HepG2 (cell line): ENCODE data around the gene RGMA. TPM values are rescaled to one million over a fixed set of nuclear protein-coding genes. Genes with fewer than 3 reads are reported as not detected.

ENCODE experiments used
- ATAC-seq: fragments of 200-7000 bp; cut with Tn5 transposase; 3 replicates; pipeline ENCODE4 v1.9.1; 2020; ENCODE audit warnings: mild to moderate bottlenecking, moderate library complexity
- BruUV-seq: library from RNA; stranded (reverse); fragments of 400-500 nt; replicated peaks from 2 replicates; lab custom pipeline; 2021; lab: Mats Ljungman, UMichigan
- CTCF ChIA-PET: fragments of 300-600 bp; formaldehyde crosslinking; extraction: SDS; loops from one replicate; lab custom pipeline; 2021; ENCODE audit warnings: low total read pairs, inconsistent platforms, low intra/inter-chr PET ratio; lab: Yijun Ruan, JAX
- POLR2A ChIA-PET: fragments of 350-600 bp; sonication (Branson Sonifier 250); formaldehyde crosslinking; loops from one replicate; lab custom pipeline; 2020; ENCODE audit warnings: antibody characterized with exemption, inconsistent platforms; lab: Yijun Ruan, JAX
- DNase-seq: peaks from one replicate; pipeline ENCODE4 v3.0.0-alpha.2; 2015; ENCODE audit warnings: low spot score
- FAIRE-seq: peaks from 3 replicates; lab custom pipeline; 2011; peaks lifted over from hg19 to GRCh38; lab: Jason Lieb, UNC
- H2AFZ ChIP-seq: one replicate; pipeline ENCODE4 v1.6.1; 2011; ENCODE audit warnings: low read length, inconsistent platforms
- H3K27ac ChIP-seq: fragments of 300-600 bp; 3 replicates; pipeline ENCODE4 v1.8.0; 2011; ENCODE audit warnings: mixed run types, mild to moderate bottlenecking, mixed read lengths, low read length, inconsistent platforms; ENCODE audit not compliant: insufficient read depth; ENCODE audit errors: extremely low read length
- H3K27me3 ChIP-seq, 2 experiments: fragments of 200-600 bp in 1 of 2; 2 replicates in 1 of 2; 3 replicates in 1 of 2; pipeline versions ENCODE4 v1.6.0 to v1.8.0; 2011; ENCODE audit warnings: low read length in 2 of 2, mild to moderate bottlenecking in 2 of 2, moderate library complexity in 2 of 2, inconsistent platforms in 1 of 2; ENCODE audit not compliant: insufficient read depth in 2 of 2, control insufficient read depth in 1 of 2
- H3K36me3 ChIP-seq, 2 experiments: fragments of 200-600 bp in 1 of 2; replicated peaks in 1 of 2; 2 replicates in 1 of 2; 3 replicates in 1 of 2; pipeline versions ENCODE4 v1.5.1 to v1.8.0; 2011; ENCODE audit warnings: low read length in 2 of 2, inconsistent platforms in 1 of 2; ENCODE audit not compliant: insufficient read depth in 2 of 2, control insufficient read depth in 1 of 2
- H3K4me1 ChIP-seq: 2 replicates; pipeline ENCODE4 v1.5.1; 2012; ENCODE audit warnings: low read length, inconsistent platforms; ENCODE audit not compliant: insufficient read depth
- H3K4me2 ChIP-seq: 2 replicates; pipeline ENCODE4 v1.6.0; 2011; ENCODE audit warnings: low read depth, low read length, inconsistent platforms
- H3K4me3 ChIP-seq, 3 experiments: fragments of 200-600 bp in 1 of 3; sonication (generic), shearing (Covaris generic) in 1 of 3; replicated peaks in 1 of 3; 2 replicates each; pipeline ENCODE4 v1.5.1; 2011 to 2016; ENCODE audit warnings: low read length in 3 of 3, inconsistent platforms in 2 of 3, low read depth in 2 of 3, mild to moderate bottlenecking in 2 of 3, control low read depth in 1 of 3, mixed read lengths in 1 of 3; ENCODE audit not compliant: insufficient read depth in 1 of 3
- H3K79me2 ChIP-seq: one replicate; pipeline ENCODE4 v1.6.1; 2011; ENCODE audit warnings: low read length, inconsistent platforms; ENCODE audit not compliant: insufficient read depth
- H3K9ac ChIP-seq: 2 replicates; pipeline ENCODE4 v1.6.0; 2011; ENCODE audit warnings: mild to moderate bottlenecking, low read depth, low read length, inconsistent platforms; ENCODE audit not compliant: insufficient read depth
- H3K9me3 ChIP-seq: 2 replicates; pipeline ENCODE4 v1.5.1; 2012; ENCODE audit warnings: mild to moderate bottlenecking, low read length
- H4K20me1 ChIP-seq: 2 replicates; pipeline ENCODE4 v1.6.0; 2011; ENCODE audit warnings: inconsistent platforms, mild to moderate bottlenecking, low read length, moderate library complexity; ENCODE audit not compliant: insufficient read depth
- AKAP8 ChIP-seq: sonication (generic); formaldehyde crosslinking; IDR thresholded peaks from 2 replicates; pipeline ENCODE4 v1.5.1; 2020; ENCODE audit warnings: mild to moderate bottlenecking, missing genetic modification reagents
- CREB3 ChIP-seq: sonication (generic); formaldehyde crosslinking; IDR thresholded peaks from 2 replicates; pipeline ENCODE4 v1.5.0; 2020; ENCODE audit warnings: missing genetic modification reagents
- HBP1 ChIP-seq: IDR thresholded peaks from 2 replicates; pipeline ENCODE4 v1.6.1; 2016; ENCODE audit warnings: low read depth, control low read depth
- NFIB ChIP-seq: sonication (generic); formaldehyde crosslinking; IDR thresholded peaks from 2 replicates; pipeline ENCODE4 v1.9.0; 2021; ENCODE audit warnings: missing genetic modification reagents, mild to moderate bottlenecking, borderline replicate concordance
- NFIC ChIP-seq: IDR thresholded peaks from 2 replicates; pipeline ENCODE4 v1.6.1; 2012; ENCODE audit warnings: mild to moderate bottlenecking, low read length, inconsistent platforms
- PREB ChIP-seq: sonication (generic); formaldehyde crosslinking; IDR thresholded peaks from 2 replicates; pipeline ENCODE4 v1.4.0; 2020; ENCODE audit warnings: missing genetic modification reagents
- ZBED4 ChIP-seq: sonication (generic); formaldehyde crosslinking; IDR thresholded peaks from 2 replicates; pipeline ENCODE4 v1.4.0; 2020; ENCODE audit warnings: missing genetic modification reagents, borderline replicate concordance
- ZFP62 ChIP-seq: sonication (generic); formaldehyde crosslinking; IDR thresholded peaks from 2 replicates; pipeline ENCODE4 v1.4.0; 2020; ENCODE audit warnings: missing genetic modification reagents
- ZNF329 ChIP-seq: sonication (generic); formaldehyde crosslinking; IDR thresholded peaks from 2 replicates; pipeline ENCODE4 v1.9.0; 2021; ENCODE audit warnings: low read depth, mild to moderate bottlenecking, missing genetic modification reagents
- ZNF609 ChIP-seq: sonication (generic); formaldehyde crosslinking; IDR thresholded peaks from 2 replicates; pipeline ENCODE4 v1.4.0; 2020; ENCODE audit warnings: mild to moderate bottlenecking, missing genetic modification reagents, borderline replicate concordance
- ZNF709 ChIP-seq: sonication (generic); formaldehyde crosslinking; IDR thresholded peaks from 2 replicates; pipeline ENCODE4 v1.5.0; 2020; ENCODE audit warnings: mild to moderate bottlenecking, missing genetic modification reagents
- ZSCAN21 ChIP-seq: sonication (generic); formaldehyde crosslinking; IDR thresholded peaks from 2 replicates; pipeline ENCODE4 v1.8.0; 2022; ENCODE audit warnings: mild to moderate bottlenecking, missing genetic modification reagents, moderate library complexity, borderline replicate concordance
- WGBS: methylation state at CpG from one replicate; pipeline ENCODE4 v1.1.6; 2017; ENCODE audit warnings: low lambda C conversion rate; 5-methylcytosine and 5-hydroxymethylcytosine counted together
- in situ Hi-C: cut with HindIII; loops from 2 replicates; pipeline ENCODE4 v1.10.0; 2017; ENCODE audit warnings: low pct_unique_long_range_greater_than_20kb; ENCODE audit not compliant: extremely low pct_ligation_motif_present
- intact Hi-C: fragments of 100-400 bp; cut with micrococcal nuclease; formaldehyde crosslinking; loops from one replicate; pipeline ENCODE4 v1.10.0; 2022; ENCODE audit not compliant: unreplicated experiment
- polyA plus RNA-seq, 8 experiments: library from polyadenylated mRNA; depleted of rRNA in 3 of 8; stranded (reverse) in 7 of 8; unstranded in 1 of 8; fragments of >200 nt; fragmentation: Illumina TruSeq in 4 of 8; extraction: Trizol in 4 of 8; gene quantifications; 2 replicates each; pipeline versions ENCODE4 v1.2.1 to v1.2.3, GENCODE V29; 2011 to 2016; ENCODE audit warnings: low read depth in 4 of 8, missing spikeins in 1 of 8, mixed read lengths in 1 of 8; ENCODE audit not compliant: insufficient read depth in 1 of 8
- total RNA-seq, 5 experiments: library from RNA; depleted of rRNA; stranded (reverse); fragments of >200 nt; fragmentation: Illumina TruSeq; extraction: Trizol; gene quantifications; 2 replicates each; pipeline ENCODE4 v1.2.3, GENCODE V29; 2016; ENCODE audit warnings: low read depth in 1 of 5

Gene RGMA
- total and polyA plus RNA-seq, 2 of the 13 experiments (the other 11 are each of a cell fraction or from before 2014, with no cell fraction given), result not detected

- H3K27ac ChIP-seq, result no peak overlapping the region
- BruUV-seq, result no TSS peak
- DNase-seq (no peak), FAIRE-seq (no peak), ATAC-seq (no peak)
- H4K20me1 ChIP-seq, result no peaks in the 10 kb centered on the region
- H3K9me3 ChIP-seq, result no peaks in the 10 kb centered on the region
- no peak overlapping the region for H3K4me3 ChIP-seq
- H3K79me2 ChIP-seq, result no peaks in the 10 kb centered on the region
- no peaks in the 10 kb centered on the region; a peak in 1 of 5 replicates for H3K27me3 ChIP-seq
- no peak overlapping the region for H2AFZ ChIP-seq
- CTCF ChIA-PET, result no interaction called here
- no peaks in the 10 kb centered on the region for H3K36me3 ChIP-seq
- in situ Hi-C loops, result no loop called here
- WGBS, result 0% methylated on average over 2 of the region's 2 CpGs
- TF ChIP-seq NFIB (no peak), HBP1 (CRISPR knock-in tag) (no peak), ZBED4 (CRISPR knock-in tag) (no peak), ZNF609 (CRISPR knock-in tag) (no peak), ZSCAN21 (CRISPR knock-in tag) (no peak), CREB3 (CRISPR knock-in tag) (no peak), ZNF329 (CRISPR knock-in tag) (no peak), ZNF709 (CRISPR knock-in tag) (no peak), AKAP8 (CRISPR knock-in tag) (no peak), NFIC (no peak), ZFP62 (CRISPR knock-in tag) (no peak), PREB (CRISPR knock-in tag) (no peak)
- TF ChIP-seq, all 625 proteins: peak for 0
- POLR2A ChIA-PET, result no interaction called here
- intact Hi-C loops, result loop anchor here (5.0 kb wide), 1 partner anchor 1063 kb away; no protein-coding TSS in a partner anchor
- H3K4me2 ChIP-seq, result no peak overlapping the region
- no peaks in the 10 kb centered on the region for H3K4me1 ChIP-seq
- no peak overlapping the region for H3K9ac ChIP-seq
Observed at GRCh38 chr15:93103823-93104222, 14.8 kb upstream of the RGMA start.
